ENCODE results near the gene ANKRD28. TPM values are rescaled to one million over a fixed set of nuclear protein-coding genes. Genes with fewer than 3 reads are reported as not detected.

ANKRD28 gene
- total RNA-seq, 1 experiment from 2014 or later, result 53.0 TPM

DNA sequence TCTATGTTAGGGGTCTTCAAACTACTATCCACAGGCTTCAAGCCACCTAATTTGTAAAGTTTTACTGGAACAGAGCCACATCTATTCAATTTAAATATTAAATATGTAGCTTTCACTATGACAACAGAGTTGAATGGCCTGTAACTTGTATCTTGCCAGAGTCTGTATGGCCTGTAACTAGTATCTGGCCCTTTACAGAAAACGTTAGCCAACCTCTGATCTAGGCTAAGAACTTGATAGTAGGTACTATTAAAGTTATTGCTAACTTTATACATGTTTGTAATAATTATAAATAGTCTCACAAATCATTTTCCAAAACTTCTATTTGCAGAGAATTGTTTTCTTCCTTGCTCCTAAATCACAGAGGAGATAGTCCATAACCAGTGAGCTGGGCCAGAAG lies 40.0 kb downstream of the ANKRD28 start:
- ChIA-PET CTCF (no interaction called here), POLR2A (ENCODE audit: unreplicated experiment) (no interaction called here)
- no peak overlapping the region for H3K4me2 ChIP-seq (ENCODE audit: low read length)
- ATAC-seq (no peak), DNase-seq (no peak)
- H3K79me2 ChIP-seq (ENCODE audit: low read length), result no peaks in the 10 kb centered on the region
- intact Hi-C loops (cut with micrococcal nuclease), result no loop called here
- no peaks in the 10 kb centered on the region for H3K27me3 ChIP-seq (ENCODE audit: low read length)
- H3K27ac ChIP-seq (ENCODE audit: low read length), result no peak overlapping the region
- no peaks in the 10 kb centered on the region for H3K9me3 ChIP-seq (ENCODE audit: low read length)
- BruUV-seq (replicated peaks), result no TSS peak
- H3K9ac ChIP-seq (ENCODE audit: low read length), result no peak overlapping the region
- H4K20me1 ChIP-seq (ENCODE audit: low read length), result no peaks in the 10 kb centered on the region
- no peak overlapping the region for H3K4me3 ChIP-seq (ENCODE audit: low read length)
- H3K36me3 ChIP-seq (ENCODE audit: low read depth, low read length), result 0 out of 2 replicates have a peak, but pooled peaks cover 3% of the 10 kb centered on the region
- no peak for TF ChIP-seq EZH2 (IDR thresholded peaks at IDR 0.05; ENCODE audit: low read length, unreplicated experiment)
- TF ChIP-seq, protein P1, sequence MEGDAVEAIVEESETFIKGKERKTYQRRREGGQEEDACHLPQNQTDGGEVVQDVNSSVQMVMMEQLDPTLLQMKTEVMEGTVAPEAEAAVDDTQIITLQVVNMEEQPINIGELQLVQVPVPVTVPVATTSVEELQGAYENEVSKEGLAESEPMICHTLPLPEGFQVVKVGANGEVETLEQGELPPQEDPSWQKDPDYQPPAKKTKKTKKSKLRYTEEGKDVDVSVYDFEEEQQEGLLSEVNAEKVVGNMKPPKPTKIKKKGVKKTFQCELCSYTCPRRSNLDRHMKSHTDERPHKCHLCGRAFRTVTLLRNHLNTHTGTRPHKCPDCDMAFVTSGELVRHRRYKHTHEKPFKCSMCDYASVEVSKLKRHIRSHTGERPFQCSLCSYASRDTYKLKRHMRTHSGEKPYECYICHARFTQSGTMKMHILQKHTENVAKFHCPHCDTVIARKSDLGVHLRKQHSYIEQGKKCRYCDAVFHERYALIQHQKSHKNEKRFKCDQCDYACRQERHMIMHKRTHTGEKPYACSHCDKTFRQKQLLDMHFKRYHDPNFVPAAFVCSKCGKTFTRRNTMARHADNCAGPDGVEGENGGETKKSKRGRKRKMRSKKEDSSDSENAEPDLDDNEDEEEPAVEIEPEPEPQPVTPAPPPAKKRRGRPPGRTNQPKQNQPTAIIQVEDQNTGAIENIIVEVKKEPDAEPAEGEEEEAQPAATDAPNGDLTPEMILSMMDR (conservative IDR thresholded peaks at IDR 0.05; ENCODE audit: low read depth, low read length), result no peak
- no peak for TF ChIP-seq EZH2phosphoT487 (IDR thresholded peaks at IDR 0.05; ENCODE audit: borderline replicate concordance, low read length)
- H3K4me1 ChIP-seq (ENCODE audit: insufficient read depth, low read length), result peaks cover 15% of the 10 kb centered on the region
- no peak overlapping the region for H2AFZ ChIP-seq (ENCODE audit: low read length)
- H3F3A ChIP-seq (ENCODE audit: low read length, unreplicated experiment), result no peaks in the 10 kb centered on the region
- no peaks in the 10 kb centered on the region for H3K9me2 ChIP-seq (replicated peaks; ENCODE audit: low read length)

DNA sequence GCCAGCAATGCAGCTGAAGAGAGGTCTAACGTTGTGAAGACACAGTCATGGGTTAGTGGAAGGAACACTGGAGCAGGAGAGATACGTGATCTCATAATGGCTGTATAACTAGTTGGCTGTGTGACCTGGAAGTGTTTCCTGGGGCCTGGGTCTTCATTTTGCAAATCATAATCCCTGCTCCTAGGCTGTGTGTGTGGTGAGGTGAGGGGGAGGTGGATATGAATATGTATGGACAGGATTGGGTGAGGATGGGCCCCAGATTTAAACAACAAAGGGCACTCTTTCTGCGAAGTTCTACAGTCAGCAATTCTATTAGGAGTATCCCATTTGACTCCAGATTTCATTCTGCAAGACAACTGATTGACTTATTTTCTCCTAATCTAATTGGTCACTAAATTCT lies 41.3 kb downstream of the ANKRD28 start:
- Histone ChIP-seq H3K27me3 (ENCODE audit: low read length) (no peaks in the 10 kb centered on the region), H3K36me3 (ENCODE audit: low read depth, low read length) (peaks cover 3% of the 10 kb centered on the region; the same call in 1 of the 2 replicates), H2AFZ (ENCODE audit: low read length) (no peak overlapping the region), H3K27ac (ENCODE audit: low read length) (no peak overlapping the region), H3K79me2 (ENCODE audit: low read length) (no peaks in the 10 kb centered on the region), H3K9me2 (replicated peaks; ENCODE audit: low read length) (no peaks in the 10 kb centered on the region), H3K4me1 (ENCODE audit: insufficient read depth, low read length) (peaks cover 15% of the 10 kb centered on the region), H3K9me3 (ENCODE audit: low read length) (no peaks in the 10 kb centered on the region), H3K9ac (ENCODE audit: low read length) (no peak overlapping the region), H4K20me1 (ENCODE audit: low read length) (no peaks in the 10 kb centered on the region), H3K4me2 (ENCODE audit: low read length) (no peak overlapping the region), H3F3A (ENCODE audit: low read length, unreplicated experiment) (no peaks in the 10 kb centered on the region), H3K4me3 (ENCODE audit: low read length) (no peak overlapping the region)
- intact Hi-C loops (cut with micrococcal nuclease), result no loop called here
- ChIA-PET CTCF (no interaction called here), POLR2A (ENCODE audit: unreplicated experiment) (no interaction called here)
- no peak for DNase-seq
- BruUV-seq (replicated peaks), result no TSS peak
- ATAC-seq, result no peak
- TF ChIP-seq, protein P1 (conservative IDR thresholded peaks at IDR 0.05; ENCODE audit: low read depth, low read length), result no peak
- TF ChIP-seq EZH2phosphoT487 (IDR thresholded peaks at IDR 0.05; ENCODE audit: borderline replicate concordance, low read length) (no peak), EZH2 (IDR thresholded peaks at IDR 0.05; ENCODE audit: low read length, unreplicated experiment) (no peak)

DNA sequence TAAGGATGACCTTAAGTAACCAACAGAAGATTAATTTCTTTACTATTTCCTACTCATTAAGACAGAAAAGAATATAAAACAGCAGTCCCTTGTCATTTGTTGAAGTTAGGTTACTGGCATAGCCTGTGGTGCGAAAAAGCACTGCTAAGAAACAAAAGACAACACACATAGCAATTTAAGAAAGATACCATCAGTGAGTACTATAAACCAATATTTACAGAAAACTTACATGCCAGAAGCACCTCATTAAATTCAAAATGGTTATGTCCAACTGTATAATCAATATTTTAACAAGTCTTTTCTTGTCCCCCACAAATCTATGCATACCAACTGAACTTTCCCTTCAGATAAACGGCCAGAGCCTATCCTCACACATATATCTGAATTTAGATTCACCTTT lies 42.0 kb downstream of the ANKRD28 start:
- no peak for DNase-seq
- Histone ChIP-seq H3K27ac (ENCODE audit: low read length) (no peak overlapping the region), H3K4me3 (ENCODE audit: low read length) (no peak overlapping the region), H4K20me1 (ENCODE audit: low read length) (no peaks in the 10 kb centered on the region), H3F3A (ENCODE audit: low read length, unreplicated experiment) (no peaks in the 10 kb centered on the region), H3K9me2 (replicated peaks; ENCODE audit: low read length) (no peaks in the 10 kb centered on the region), H3K9ac (ENCODE audit: low read length) (no peak overlapping the region), H3K4me1 (ENCODE audit: insufficient read depth, low read length) (peaks cover 15% of the 10 kb centered on the region), H3K79me2 (ENCODE audit: low read length) (no peaks in the 10 kb centered on the region), H3K9me3 (ENCODE audit: low read length) (no peaks in the 10 kb centered on the region), H3K4me2 (ENCODE audit: low read length) (no peak overlapping the region), H3K36me3 (ENCODE audit: low read depth, low read length) (peaks cover 7% of the 10 kb centered on the region; the same call in 1 of the 2 replicates), H2AFZ (ENCODE audit: low read length) (no peak overlapping the region), H3K27me3 (ENCODE audit: low read length) (no peaks in the 10 kb centered on the region)
- CTCF ChIA-PET, result interaction anchor here (0.6 kb wide), 1 partner anchor 65 kb away, joined by 3 read pairs; no protein-coding TSS in a partner anchor
- peak; percentile 29; the same call in 1 of the 2 replicates for ATAC-seq
- POLR2A ChIA-PET (ENCODE audit: unreplicated experiment), result no interaction called here
- TF ChIP-seq EZH2phosphoT487 (IDR thresholded peaks at IDR 0.05; ENCODE audit: borderline replicate concordance, low read length), result no peak
- TF ChIP-seq EZH2 (IDR thresholded peaks at IDR 0.05; ENCODE audit: low read length, unreplicated experiment), result no peak
- TF ChIP-seq, protein P1 (conservative IDR thresholded peaks at IDR 0.05; ENCODE audit: low read depth, low read length), result no peak
- no TSS peak for BruUV-seq (replicated peaks)
- intact Hi-C loops (cut with micrococcal nuclease), result no loop called here

Data from PC-3 (cell line).